ENCODE results near the gene RAB36. TPM values are rescaled to one million over a fixed set of nuclear protein-coding genes. Genes with fewer than 3 reads are reported as not detected.

RAB36 gene
- total RNA-seq, 1 experiment from 2014 or later, result 1.8 TPM

- POLR2A ChIA-PET, result interaction anchor here (0.7 kb wide), 1 partner anchor 270 kb away, joined by 4 read pairs; no protein-coding TSS in a partner anchor
- CTCF ChIA-PET, result interaction anchor here (0.7 to 4.3 kb wide), 10 partner anchors 9 to 170 kb away, joined by 3 to 258 read pairs (median 6); partner anchors contain the start of genes GNAZ and RSPH14
- no peak for DNase-seq (ENCODE audit: low spot score)
- Mint-ChIP-seq H3K9me3 (no peaks in the 10 kb centered on the region), H3K27ac (no peak overlapping the region), H3K4me3 (no peak overlapping the region), H3K27me3 (ENCODE audit: low read depth) (peaks cover 7% of the 10 kb centered on the region), H3K36me3 (no peaks in the 10 kb centered on the region), H3K4me1 (peaks cover 5% of the 10 kb centered on the region; the same call in 1 of the 2 replicates)
- TF ChIP-seq TP53 (CRISPR knock-in tag; IDR thresholded peaks at IDR 0.05), result no peak
- TF ChIP-seq ZNF219 (CRISPR knock-in tag; IDR thresholded peaks at IDR 0.05; ENCODE audit: borderline replicate concordance), result no peak
- TF ChIP-seq PREB (CRISPR knock-in tag; IDR thresholded peaks at IDR 0.05; ENCODE audit: borderline replicate concordance), result no peak
- no peak for ATAC-seq
Measured at GRCh38 chr22:23129149-23129548, 16.1 kb upstream of the RAB36 start.

- Mint-ChIP-seq H3K27me3 (ENCODE audit: low read depth) (peaks cover 7% of the 10 kb centered on the region), H3K9me3 (no peaks in the 10 kb centered on the region), H3K4me1 (no peaks in the 10 kb centered on the region), H3K36me3 (no peaks in the 10 kb centered on the region), H3K4me3 (no peak overlapping the region), H3K27ac (no peak overlapping the region)
- ATAC-seq, result no peak
- no peak for DNase-seq (ENCODE audit: low spot score)
- CTCF ChIA-PET, result interaction anchor here (1.2 to 6.2 kb wide), 3 partner anchors 26 to 173 kb away, joined by 3 to 63 read pairs (median 3); no protein-coding TSS in a partner anchor
- POLR2A ChIA-PET, result no interaction called here
- TF ChIP-seq NFYB (CRISPR knock-in tag; conservative IDR thresholded peaks at IDR 0.05; ENCODE audit: low read depth), result no peak
- no peak for TF ChIP-seq SP1 (CRISPR knock-in tag; conservative IDR thresholded peaks at IDR 0.05)
- TF ChIP-seq HMGXB4 (CRISPR knock-in tag; IDR thresholded peaks at IDR 0.05), result no peak
- no peak for TF ChIP-seq PREB (CRISPR knock-in tag; IDR thresholded peaks at IDR 0.05; ENCODE audit: borderline replicate concordance)
- no peak for TF ChIP-seq ZNF425 (CRISPR knock-in tag; conservative IDR thresholded peaks at IDR 0.05)
- TF ChIP-seq ATF6 (CRISPR knock-in tag; IDR thresholded peaks at IDR 0.05), result no peak
- TF ChIP-seq ATF3 (CRISPR knock-in tag; conservative IDR thresholded peaks at IDR 0.05), result no peak
- no peak for TF ChIP-seq CTCF (IDR thresholded peaks at IDR 0.05)
- no peak for TF ChIP-seq ZNF396 (CRISPR knock-in tag; IDR thresholded peaks at IDR 0.05; ENCODE audit: borderline replicate concordance)
- no peak for TF ChIP-seq TEAD1 (CRISPR knock-in tag; IDR thresholded peaks at IDR 0.05)
- no peak for TF ChIP-seq ELF4 (CRISPR knock-in tag; IDR thresholded peaks at IDR 0.05; ENCODE audit: low read depth)
- no peak for TF ChIP-seq ZNF138 (CRISPR knock-in tag; conservative IDR thresholded peaks at IDR 0.05)
- no peak for TF ChIP-seq USF2 (CRISPR knock-in tag; IDR thresholded peaks at IDR 0.05)
- no peak for TF ChIP-seq E2F1 (CRISPR knock-in tag; IDR thresholded peaks at IDR 0.05)
- TF ChIP-seq STAT6 (CRISPR knock-in tag; conservative IDR thresholded peaks at IDR 0.05; ENCODE audit: low read depth), result no peak
- no peak for TF ChIP-seq KAT7 (CRISPR knock-in tag; IDR thresholded peaks at IDR 0.05; ENCODE audit: borderline replicate concordance)
Measured at GRCh38 chr22:23130697-23131096, 14.6 kb upstream of the RAB36 start.
